Gastrocnemius medialis (tissue), 4 donors: ENCODE measurements around the gene ARL15. TPM values are rescaled to one million over a fixed set of nuclear protein-coding genes. Genes with fewer than 3 reads are reported as not detected.

Experiments
- ATAC-seq, 2 donors: fragments of 150-250 bp; one replicate each; pipeline ENCODE4 v1.9.1; 2016
- DNase-seq, 2 donors: peaks; one replicate each; pipeline ENCODE4 v3.0.0-alpha.2; 2019
- H3K27ac ChIP-seq, 4 donors: fragments of 200-600 bp; sonication (generic); 1 replicate in 1 of 4; 2 replicates in 3 of 4; pipeline ENCODE4 v1.5.1; 2016 to 2018; ENCODE audit warnings: mild to moderate bottlenecking in 2 of 4, moderate library complexity in 1 of 4
- H3K27me3 ChIP-seq, 3 donors: fragments of 200-600 bp; sonication (generic) in 2 of 3; 1 replicate in 1 of 3; 2 replicates in 2 of 3; pipeline versions ENCODE4 v1.5.1 to v1.6.0; 2016 to 2019; ENCODE audit warnings: mild to moderate bottlenecking in 1 of 3, moderate library complexity in 1 of 3
- H3K36me3 ChIP-seq, 2 donors: fragments of 200-600 bp; sonication (generic) in 1 of 2; one replicate each; pipeline ENCODE4 v1.5.1; 2017 to 2018
- H3K4me1 ChIP-seq, 2 donors: fragments of 200-600 bp; sonication (generic) in 1 of 2; one replicate each; pipeline ENCODE4 v1.5.1; 2016 to 2017; ENCODE audit warnings: mild to moderate bottlenecking in 2 of 2
- H3K4me3 ChIP-seq, 4 donors: fragments of 200-600 bp; sonication (generic) in 3 of 4; 1 replicate in 1 of 4; 2 replicates in 3 of 4; pipeline ENCODE4 v1.5.1; 2016 to 2019; ENCODE audit warnings: mild to moderate bottlenecking in 2 of 4
- H3K9me3 ChIP-seq, 3 donors: fragments of 200-600 bp; sonication (generic) in 2 of 3; 1 replicate in 1 of 3; 2 replicates in 2 of 3; pipeline ENCODE4 v1.5.1; 2016 to 2019
- CTCF ChIP-seq, 5 experiments: fragments of 450-650 bp in 3 of 5; fragments of 200-600 bp in 2 of 5; sonication (generic) in 2 of 5; IDR thresholded peaks in 4 of 5; conservative IDR thresholded peaks in 1 of 5; 1 replicate in 4 of 5; 2 replicates in 1 of 5; pipeline ENCODE4 v1.5.1; 2016 to 2019; ENCODE audit warnings: antibody characterized with exemption in 5 of 5, mild to moderate bottlenecking in 3 of 5, moderate library complexity in 3 of 5
- POLR2A ChIP-seq, 2 donors: fragments of 450-650 bp; IDR thresholded peaks; one replicate each; pipeline ENCODE4 v1.6.1; 2017; ENCODE audit warnings: antibody characterized with exemption in 2 of 2, mild to moderate bottlenecking in 2 of 2, moderate library complexity in 2 of 2
- in situ Hi-C, 4 donors: fragments of 200-750 bp; cut with MboI; loops; one replicate each; pipeline versions ENCODE4 v1.15.0 to v1.8.0; 2017; ENCODE audit warnings: low sequenced_read_pairs in 4 of 4
- intact Hi-C: fragments of 100-400 bp; cut with DNase I; formaldehyde crosslinking; loops from one replicate; pipeline ENCODE4 v1.15.1; 2023; ENCODE audit warnings: low total_unique reads
- total RNA-seq, 4 donors: library from RNA; depleted of rRNA; stranded (reverse); fragments of >200 nt; gene quantifications; one replicate each; pipeline versions ENCODE4 v1.1.0 to v1.2.3, GENCODE V29; 2016

The ARL15 gene
- total RNA-seq, 4 donors from 2014 or later = 1.7 to 5.5 (median 3.2) TPM

- Histone ChIP-seq H3K4me3 (no peak overlapping the region), H3K27me3 (no peaks in the 10 kb centered on the region), H3K9me3 (no peaks in the 10 kb centered on the region), H3K36me3 (no peaks in the 10 kb centered on the region), H3K4me1 (no peaks in the 10 kb centered on the region), H3K27ac (no peak overlapping the region)
- TF ChIP-seq CTCF (IDR thresholded peaks at IDR 0.05 in 4 of 5, conservative IDR thresholded peaks at IDR 0.05 in 1 of 5) (peak in 4 of 5 experiments; percentile 12 to 38 (median 20)), POLR2A (IDR thresholded peaks at IDR 0.05) (no peak)
- in situ Hi-C loops (no loop called here), intact Hi-C loops (loop anchor here (10.0 kb wide), 1 partner anchor 517 kb away; no protein-coding TSS in a partner anchor)
- ATAC-seq (no peak), DNase-seq (no peak)
Measured at GRCh38 chr5:53991942-53992341, 318.4 kb downstream of the ARL15 start.

GRCh38 chr5:53987101-53987500 lies 323.3 kb downstream of the ARL15 start:
- DNase-seq = no peak
- ATAC-seq = no peak
- Histone ChIP-seq H3K27me3 (no peaks in the 10 kb centered on the region), H3K9me3 (no peaks in the 10 kb centered on the region), H3K27ac (no peak overlapping the region), H3K4me3 (no peak overlapping the region), H3K4me1 (no peaks in the 10 kb centered on the region), H3K36me3 (no peaks in the 10 kb centered on the region)
- in situ Hi-C loops = no loop called here
- intact Hi-C loops = no loop called here
- TF ChIP-seq POLR2A (IDR thresholded peaks at IDR 0.05) = no peak
- no peak for TF ChIP-seq CTCF (IDR thresholded peaks at IDR 0.05 in 4 of 5, conservative IDR thresholded peaks at IDR 0.05 in 1 of 5)

GRCh38 chr5:53985796-53986195 lies 324.6 kb downstream of the ARL15 start:
- TF ChIP-seq POLR2A (IDR thresholded peaks at IDR 0.05) = no peak
- TF ChIP-seq CTCF (IDR thresholded peaks at IDR 0.05 in 4 of 5, conservative IDR thresholded peaks at IDR 0.05 in 1 of 5) = no peak
- Histone ChIP-seq H3K27ac (no peak overlapping the region), H3K4me1 (no peaks in the 10 kb centered on the region), H3K4me3 (no peak overlapping the region), H3K36me3 (no peaks in the 10 kb centered on the region), H3K27me3 (no peaks in the 10 kb centered on the region), H3K9me3 (no peaks in the 10 kb centered on the region)
- intact Hi-C loops (no loop called here), in situ Hi-C loops (no loop called here)
- ATAC-seq = no peak
- no peak for DNase-seq

GRCh38 chr5:53984971-53985370 lies 325.4 kb downstream of the ARL15 start:
- Histone ChIP-seq H3K4me3 (no peak overlapping the region), H3K36me3 (no peaks in the 10 kb centered on the region), H3K27ac (no peak overlapping the region), H3K9me3 (no peaks in the 10 kb centered on the region), H3K27me3 (no peaks in the 10 kb centered on the region), H3K4me1 (no peaks in the 10 kb centered on the region)
- no peak for TF ChIP-seq POLR2A (IDR thresholded peaks at IDR 0.05)
- TF ChIP-seq CTCF (IDR thresholded peaks at IDR 0.05 in 4 of 5, conservative IDR thresholded peaks at IDR 0.05 in 1 of 5) = no peak
- intact Hi-C loops = no loop called here
- DNase-seq (no peak), ATAC-seq (no peak)
- in situ Hi-C loops = no loop called here
